Measurements from ENCODE around the gene TNFSF18.
"Not testable (repeated sequence)": the region's sequence is repeated elsewhere in the genome, so short reads cannot be mapped to it uniquely, and the experiment has no call there.

DNA sequence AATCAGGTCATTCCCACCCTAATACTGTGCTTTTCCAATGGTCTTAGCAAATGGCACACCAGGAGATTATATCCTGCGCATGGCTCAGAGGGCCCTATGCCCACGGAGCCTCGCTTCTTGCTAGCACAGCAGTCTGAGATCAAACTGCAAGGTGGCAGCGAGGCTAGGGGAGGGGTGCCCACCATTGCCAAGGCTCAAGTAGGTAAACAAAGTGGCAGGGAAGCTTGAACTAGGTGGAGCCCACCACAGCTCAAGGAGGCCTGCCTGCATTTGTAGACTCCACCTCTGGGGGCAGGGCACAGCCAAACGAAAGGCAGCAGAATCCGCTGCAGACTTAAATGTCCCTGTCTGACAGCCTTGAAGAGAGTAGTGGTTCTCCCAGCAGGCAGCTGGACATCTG, 23.5 kb upstream of the TNFSF18 start:
- TF ChIP-seq, protein P1, sequence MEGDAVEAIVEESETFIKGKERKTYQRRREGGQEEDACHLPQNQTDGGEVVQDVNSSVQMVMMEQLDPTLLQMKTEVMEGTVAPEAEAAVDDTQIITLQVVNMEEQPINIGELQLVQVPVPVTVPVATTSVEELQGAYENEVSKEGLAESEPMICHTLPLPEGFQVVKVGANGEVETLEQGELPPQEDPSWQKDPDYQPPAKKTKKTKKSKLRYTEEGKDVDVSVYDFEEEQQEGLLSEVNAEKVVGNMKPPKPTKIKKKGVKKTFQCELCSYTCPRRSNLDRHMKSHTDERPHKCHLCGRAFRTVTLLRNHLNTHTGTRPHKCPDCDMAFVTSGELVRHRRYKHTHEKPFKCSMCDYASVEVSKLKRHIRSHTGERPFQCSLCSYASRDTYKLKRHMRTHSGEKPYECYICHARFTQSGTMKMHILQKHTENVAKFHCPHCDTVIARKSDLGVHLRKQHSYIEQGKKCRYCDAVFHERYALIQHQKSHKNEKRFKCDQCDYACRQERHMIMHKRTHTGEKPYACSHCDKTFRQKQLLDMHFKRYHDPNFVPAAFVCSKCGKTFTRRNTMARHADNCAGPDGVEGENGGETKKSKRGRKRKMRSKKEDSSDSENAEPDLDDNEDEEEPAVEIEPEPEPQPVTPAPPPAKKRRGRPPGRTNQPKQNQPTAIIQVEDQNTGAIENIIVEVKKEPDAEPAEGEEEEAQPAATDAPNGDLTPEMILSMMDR (conservative IDR thresholded peaks at IDR 0.05; ENCODE audit: low read depth, low read length), result not testable (repeated sequence)
- not testable (repeated sequence) for TF ChIP-seq EZH2 (IDR thresholded peaks at IDR 0.05; ENCODE audit: borderline replicate concordance, low read depth, low read length, poor library complexity, severe bottlenecking)
